GM18520 (cell line): Measurements from ENCODE around the gene RAB30.
"Not testable (repeated sequence)": the region's sequence is repeated elsewhere in the genome, so short reads cannot be mapped to it uniquely, and the experiment has no call there.

Experiments
- ATAC-seq: cut with Tn5 transposase; IDR thresholded peaks from one replicate; pipeline ENCODE4 v1.9.1; 2021; ENCODE audit not compliant: unreplicated experiment

Gene RAB30

GRCh38 chr11:82950502-82950901 lies 121.2 kb downstream of the RAB30 start:
- ATAC-seq: not testable (repeated sequence)

GRCh38 chr11:82949352-82949751 lies 122.3 kb downstream of the RAB30 start:
- ATAC-seq: no peak

DNA sequence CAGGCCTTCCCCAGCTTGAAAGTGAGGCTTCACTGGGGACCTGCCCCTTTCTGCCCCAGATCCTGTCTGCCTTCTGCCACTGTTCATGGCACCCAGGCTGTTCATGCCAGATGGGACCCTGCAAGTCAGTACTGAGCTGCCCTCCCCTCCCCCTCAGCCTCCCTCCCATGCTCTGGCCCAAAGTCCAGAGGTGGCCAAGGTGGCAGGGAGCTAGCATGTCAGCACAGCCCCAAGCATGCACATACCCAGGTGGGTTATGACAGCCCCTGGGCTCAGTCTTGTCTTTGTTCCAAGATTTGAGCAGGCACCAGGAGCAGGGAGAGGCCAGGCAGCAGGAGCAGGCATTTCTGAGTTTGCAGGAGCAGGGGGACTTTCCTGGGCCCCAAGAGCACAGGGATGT lies 126.0 kb downstream of the RAB30 start:
- ATAC-seq: no peak

DNA sequence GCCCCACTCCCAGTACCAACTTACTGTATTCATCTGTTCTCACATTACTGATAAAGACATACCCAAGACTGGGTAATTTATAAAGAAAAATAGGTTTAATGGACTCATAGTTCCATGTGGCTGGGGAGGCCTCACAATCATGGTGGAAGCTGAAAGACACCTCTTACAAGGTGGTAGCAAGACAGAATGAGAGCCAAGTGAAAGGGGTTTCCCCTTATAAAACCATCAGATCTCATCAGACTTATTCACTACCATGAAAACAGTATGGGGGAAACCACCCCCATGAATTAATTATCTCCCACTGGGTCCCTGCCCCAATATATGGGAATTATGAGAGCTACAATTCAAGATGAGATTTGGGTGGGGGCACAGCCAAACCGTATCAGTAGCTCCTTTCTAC lies 126.7 kb downstream of the RAB30 start:
- not testable (repeated sequence) for ATAC-seq

GRCh38 chr11:82944198-82944597 lies 127.5 kb downstream of the RAB30 start:
- ATAC-seq: no peak

- ATAC-seq: not testable (repeated sequence)
These were observed 128.3 kb downstream of the RAB30 start for GRCh38 chr11:82943430-82943829.

DNA sequence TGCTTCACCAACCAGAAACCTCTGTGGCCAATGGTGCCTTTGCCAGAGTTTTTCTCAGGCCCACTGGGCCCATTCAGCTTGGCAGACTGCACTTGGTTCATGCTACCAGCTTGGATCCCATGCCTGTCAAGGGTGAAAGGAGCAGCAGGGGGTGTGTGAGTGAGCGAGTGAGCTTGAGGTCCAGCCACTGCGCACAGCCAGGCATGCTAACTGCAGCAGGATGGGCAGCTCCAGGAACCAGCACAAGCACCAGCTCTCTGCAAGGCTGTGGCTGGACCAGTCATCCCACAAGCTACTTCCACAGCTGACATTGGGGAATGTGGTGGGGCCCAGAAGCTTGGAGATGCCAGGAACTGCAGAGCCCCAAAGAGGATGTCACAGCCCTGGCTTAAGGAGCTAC lies 129.3 kb downstream of the RAB30 start:
- no peak for ATAC-seq

DNA sequence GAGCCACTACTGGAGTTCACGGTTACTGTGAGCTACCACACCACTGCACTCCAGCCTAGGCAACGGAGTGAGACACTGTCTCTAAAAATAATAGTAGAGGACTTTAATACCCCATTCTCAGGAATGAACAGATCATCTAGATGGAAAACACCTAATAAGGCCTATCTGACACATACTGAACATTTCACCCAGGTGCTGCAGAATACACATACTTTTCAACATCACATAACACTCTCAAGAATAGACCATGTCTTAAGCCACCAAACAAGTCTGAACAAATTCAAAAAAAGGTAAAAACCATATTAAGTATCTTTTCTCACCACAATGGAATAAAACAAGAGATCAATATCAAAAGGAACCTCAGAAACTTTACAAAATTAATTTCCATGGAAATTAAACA lies 132.2 kb downstream of the RAB30 start:
- no peak for ATAC-seq

GRCh38 chr11:82937554-82937953 lies 134.1 kb downstream of the RAB30 start:
- no peak for ATAC-seq

DNA sequence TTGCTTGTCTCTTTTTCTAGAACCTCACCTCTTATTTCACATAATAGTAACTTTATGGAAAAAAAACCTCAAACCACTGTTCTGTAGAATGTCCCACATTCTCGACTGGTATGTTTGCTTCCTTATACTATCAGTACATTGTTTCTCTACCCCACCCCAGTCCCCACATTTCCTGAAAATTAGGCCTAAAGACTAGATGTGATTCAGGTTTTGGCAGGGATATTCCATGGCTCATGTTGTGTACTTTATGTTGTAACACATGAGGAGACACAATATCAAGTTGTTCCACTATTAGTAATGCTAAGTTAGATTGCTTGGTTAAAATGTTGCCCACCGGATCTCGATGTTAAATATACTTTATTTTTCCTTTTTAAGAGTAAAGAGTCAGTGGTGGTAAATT lies 135.4 kb downstream of the RAB30 start:
- no peak for ATAC-seq

DNA sequence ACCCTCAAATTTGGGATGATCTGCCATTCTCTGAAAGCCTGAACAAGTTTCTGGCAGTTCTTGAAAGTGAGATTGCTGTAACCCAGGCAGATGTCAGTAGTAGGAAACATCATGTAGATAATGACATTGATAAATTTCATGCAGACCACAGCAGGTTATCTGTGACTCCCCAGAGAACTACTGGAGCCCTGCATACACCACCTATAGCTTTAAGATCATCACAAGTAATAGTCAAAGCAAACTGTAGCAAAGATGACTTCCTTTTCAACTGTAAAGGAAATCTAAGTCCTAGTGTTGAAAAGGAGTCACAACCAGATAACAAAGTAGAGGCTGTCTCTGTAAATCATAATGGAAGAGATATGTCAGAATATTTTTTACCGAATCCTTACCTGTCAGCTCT lies 139.1 kb downstream of the RAB30 start:
- ATAC-seq: no peak

GRCh38 chr11:82930734-82931133 lies 141.0 kb downstream of the RAB30 start:
- no peak for ATAC-seq

GRCh38 chr11:82930229-82930628 lies 141.5 kb downstream of the RAB30 start:
- no peak for ATAC-seq

DNA sequence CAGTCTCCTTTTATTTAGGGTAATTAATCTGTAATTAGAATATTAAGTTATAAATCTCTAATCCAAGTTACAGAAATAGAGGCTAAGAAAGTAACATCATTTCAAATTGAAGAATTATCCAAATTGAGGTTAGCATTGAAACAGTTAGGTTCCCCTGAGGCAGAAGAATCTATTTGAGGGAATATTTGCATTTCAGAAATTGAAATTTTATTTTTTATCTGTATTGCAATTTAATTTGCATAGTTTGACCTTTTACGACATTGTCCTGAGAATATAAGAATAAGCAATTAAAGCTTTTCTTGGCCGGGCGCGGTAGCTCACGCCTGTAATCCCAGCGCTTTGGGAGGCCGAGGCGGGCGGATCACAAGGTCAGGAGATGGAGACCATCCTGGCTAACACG lies 142.6 kb downstream of the RAB30 start:
- no peak for ATAC-seq

DNA sequence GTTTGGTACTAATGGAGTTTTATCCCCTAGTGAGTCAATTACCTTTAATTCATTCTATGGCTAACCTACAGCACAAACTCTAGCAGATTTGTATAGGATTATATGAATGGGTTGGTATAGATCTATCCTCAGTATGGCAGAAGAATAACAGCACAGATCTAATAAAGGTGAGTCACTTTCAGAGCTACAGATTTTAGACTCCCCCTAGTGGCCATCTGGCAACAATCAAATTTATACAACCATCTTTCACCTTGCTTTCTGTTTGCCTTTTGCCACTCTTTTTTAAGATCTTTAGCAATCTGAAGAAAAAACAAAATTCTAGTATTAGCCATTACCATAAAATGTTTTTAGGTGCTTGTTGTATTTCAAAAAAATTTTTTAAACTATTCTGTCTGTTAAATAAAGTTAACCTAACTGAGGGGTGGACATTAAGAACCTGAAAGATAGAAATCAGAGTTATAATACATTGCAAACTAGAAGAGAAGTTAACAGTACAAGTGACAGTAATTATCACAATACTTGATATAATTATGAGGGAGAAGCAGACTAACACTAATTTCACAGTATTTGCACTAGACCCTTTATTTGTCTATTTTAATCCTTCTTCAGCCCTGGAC lies 144.3 kb downstream of the RAB30 start:
- ATAC-seq: peak; percentile 54

- no peak for ATAC-seq
These were observed 147.0 kb downstream of the RAB30 start for GRCh38 chr11:82924522-82925224.
